ENCODE results near the gene PLPP1. TPM values are rescaled to one million over a fixed set of nuclear protein-coding genes. Genes with fewer than 3 reads are reported as not detected.

Gene PLPP1
- total RNA-seq, 1 donor from 2014 or later, result 17.4 TPM

DNA sequence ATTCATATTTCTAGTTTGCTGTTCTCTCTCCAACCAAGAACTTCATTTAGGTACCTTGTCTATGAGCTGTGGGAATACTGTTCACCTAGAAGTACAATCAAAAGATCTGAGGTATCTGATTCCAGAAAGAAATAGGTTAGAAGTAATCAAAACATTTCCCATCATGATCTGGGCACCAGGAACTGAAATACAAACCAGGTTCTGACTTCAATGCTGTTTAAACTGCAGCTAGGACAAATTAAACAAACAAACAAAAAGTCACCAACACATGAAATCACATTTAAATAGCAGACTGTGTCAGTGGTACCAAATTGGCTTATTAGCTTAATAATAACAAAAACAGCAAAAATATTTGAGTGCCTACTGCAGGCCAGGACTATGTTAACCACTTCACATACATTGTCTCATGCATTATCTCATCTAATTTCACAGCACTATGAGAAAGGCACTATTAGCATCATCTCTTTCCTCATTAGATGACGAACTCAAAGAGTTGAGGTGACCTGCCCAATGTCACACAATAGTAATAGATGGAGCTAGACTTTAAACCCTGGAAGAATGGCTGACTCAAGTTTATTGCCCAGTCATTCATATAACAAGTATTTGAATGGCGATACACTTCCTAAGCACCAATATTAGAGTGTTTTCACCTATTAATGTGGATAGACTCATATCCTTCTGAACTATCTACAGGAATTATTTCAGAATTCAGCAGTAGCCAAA, 14.5 kb downstream of the PLPP1 start:
- no peak for DNase-seq
- Mint-ChIP-seq H3K9me3 (ENCODE audit: unreplicated experiment) (no peaks in the 10 kb centered on the region), H3K4me1 (ENCODE audit: low read depth, unreplicated experiment) (peaks cover 6% of the 10 kb centered on the region)

DNA sequence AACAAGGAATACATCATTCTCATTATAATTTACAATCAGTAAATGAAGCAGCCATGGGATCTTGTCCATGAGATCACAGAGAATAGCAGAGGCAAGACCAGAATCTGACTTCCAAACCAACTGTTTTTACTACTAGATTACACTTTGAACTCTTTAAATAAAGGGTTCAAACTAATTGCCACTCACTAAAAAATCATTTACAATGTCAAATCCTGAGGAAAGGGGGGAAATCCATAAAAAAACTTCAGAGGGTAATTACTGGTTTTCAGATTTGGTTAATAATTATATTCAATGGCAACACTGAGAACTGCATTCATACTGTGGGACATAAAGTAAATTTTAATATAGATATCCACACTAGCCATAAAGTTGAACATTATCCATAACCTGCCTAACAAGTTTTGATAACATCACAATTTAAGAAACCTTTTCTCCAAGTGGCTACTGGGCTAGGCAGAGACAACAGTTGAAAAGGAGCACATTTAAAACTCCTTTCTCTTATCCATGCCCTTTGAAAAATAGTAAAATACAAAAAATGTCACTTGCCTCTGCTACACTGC, 15.9 kb downstream of the PLPP1 start:
- TF ChIP-seq, protein P1, sequence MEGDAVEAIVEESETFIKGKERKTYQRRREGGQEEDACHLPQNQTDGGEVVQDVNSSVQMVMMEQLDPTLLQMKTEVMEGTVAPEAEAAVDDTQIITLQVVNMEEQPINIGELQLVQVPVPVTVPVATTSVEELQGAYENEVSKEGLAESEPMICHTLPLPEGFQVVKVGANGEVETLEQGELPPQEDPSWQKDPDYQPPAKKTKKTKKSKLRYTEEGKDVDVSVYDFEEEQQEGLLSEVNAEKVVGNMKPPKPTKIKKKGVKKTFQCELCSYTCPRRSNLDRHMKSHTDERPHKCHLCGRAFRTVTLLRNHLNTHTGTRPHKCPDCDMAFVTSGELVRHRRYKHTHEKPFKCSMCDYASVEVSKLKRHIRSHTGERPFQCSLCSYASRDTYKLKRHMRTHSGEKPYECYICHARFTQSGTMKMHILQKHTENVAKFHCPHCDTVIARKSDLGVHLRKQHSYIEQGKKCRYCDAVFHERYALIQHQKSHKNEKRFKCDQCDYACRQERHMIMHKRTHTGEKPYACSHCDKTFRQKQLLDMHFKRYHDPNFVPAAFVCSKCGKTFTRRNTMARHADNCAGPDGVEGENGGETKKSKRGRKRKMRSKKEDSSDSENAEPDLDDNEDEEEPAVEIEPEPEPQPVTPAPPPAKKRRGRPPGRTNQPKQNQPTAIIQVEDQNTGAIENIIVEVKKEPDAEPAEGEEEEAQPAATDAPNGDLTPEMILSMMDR (IDR thresholded peaks at IDR 0.05; ENCODE audit: partially characterized antibody, unreplicated experiment), result no peak
- H3K4me1 Mint-ChIP-seq (ENCODE audit: low read depth, unreplicated experiment), result peaks cover 6% of the 10 kb centered on the region
- no peaks in the 10 kb centered on the region for H3K9me3 Mint-ChIP-seq (ENCODE audit: unreplicated experiment)
- no peak for DNase-seq
- no peaks in the 10 kb centered on the region for H3K36me3 Mint-ChIP-seq (ENCODE audit: unreplicated experiment)
- no peak overlapping the region for H3K4me3 Mint-ChIP-seq (ENCODE audit: unreplicated experiment)
- no peak overlapping the region for H3K27ac Mint-ChIP-seq (ENCODE audit: unreplicated experiment)
- H3K27me3 Mint-ChIP-seq (ENCODE audit: unreplicated experiment), result peaks cover 2% of the 10 kb centered on the region

More for the DNA sequence above, 14.5 kb downstream of the PLPP1 start:
- TF ChIP-seq, protein P1 (IDR thresholded peaks at IDR 0.05; ENCODE audit: partially characterized antibody, unreplicated experiment), result no peak
- Mint-ChIP-seq H3K27ac (ENCODE audit: unreplicated experiment) (no peak overlapping the region), H3K36me3 (ENCODE audit: unreplicated experiment) (no peaks in the 10 kb centered on the region), H3K27me3 (ENCODE audit: unreplicated experiment) (peaks cover 2% of the 10 kb centered on the region), H3K4me3 (ENCODE audit: unreplicated experiment) (no peak overlapping the region)

DNA sequence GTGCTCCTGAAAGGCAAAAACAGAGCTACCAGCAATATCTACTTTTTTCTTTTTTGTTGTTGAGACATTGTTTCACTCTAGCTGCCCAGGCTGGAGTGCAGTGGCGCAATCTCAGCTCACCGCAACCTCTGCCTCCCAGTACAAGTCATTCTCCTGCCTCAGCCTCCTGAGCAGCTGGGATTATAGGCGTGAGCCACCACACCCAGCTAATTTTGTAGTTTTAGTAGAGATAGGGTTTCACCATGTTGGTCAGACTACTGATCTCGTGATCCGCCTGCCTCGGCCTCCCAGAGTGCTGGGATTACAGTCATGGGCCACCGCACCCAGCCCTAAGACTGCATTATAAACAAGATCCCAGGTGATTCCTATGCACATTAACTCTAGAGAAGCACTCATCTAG, 17.0 kb downstream of the PLPP1 start:
- Mint-ChIP-seq H3K27ac (ENCODE audit: unreplicated experiment) (no peak overlapping the region), H3K36me3 (ENCODE audit: unreplicated experiment) (no peaks in the 10 kb centered on the region), H3K27me3 (ENCODE audit: unreplicated experiment) (peaks cover 2% of the 10 kb centered on the region), H3K4me3 (ENCODE audit: unreplicated experiment) (no peak overlapping the region), H3K4me1 (ENCODE audit: low read depth, unreplicated experiment) (peaks cover 6% of the 10 kb centered on the region), H3K9me3 (ENCODE audit: unreplicated experiment) (no peaks in the 10 kb centered on the region)
- DNase-seq, result no peak
- TF ChIP-seq, protein P1 (IDR thresholded peaks at IDR 0.05; ENCODE audit: partially characterized antibody, unreplicated experiment), result no peak

DNA sequence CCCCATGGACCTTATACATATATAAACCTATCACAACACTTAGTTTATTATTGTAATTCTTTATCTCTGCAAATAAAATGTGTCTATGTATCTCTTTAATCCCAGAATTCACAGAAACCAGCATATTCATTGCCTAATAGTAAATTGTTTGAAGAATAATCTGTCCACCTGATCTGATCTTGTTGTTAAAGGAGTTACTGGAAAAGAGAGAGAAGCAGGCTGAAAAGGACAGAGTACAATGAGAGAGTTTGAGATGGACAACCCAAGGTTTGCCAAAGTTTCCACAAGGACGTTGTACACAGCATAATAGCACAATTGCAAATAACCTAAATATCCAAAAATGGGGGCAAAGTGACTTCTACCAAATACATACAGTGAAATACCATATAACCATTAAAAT, 23.8 kb downstream of the PLPP1 start:
- TF ChIP-seq, protein P1 (IDR thresholded peaks at IDR 0.05; ENCODE audit: partially characterized antibody, unreplicated experiment), result no peak
- Mint-ChIP-seq H3K36me3 (ENCODE audit: unreplicated experiment) (no peaks in the 10 kb centered on the region), H3K4me1 (ENCODE audit: low read depth, unreplicated experiment) (peaks cover 3% of the 10 kb centered on the region), H3K27ac (ENCODE audit: unreplicated experiment) (no peak overlapping the region), H3K27me3 (ENCODE audit: unreplicated experiment) (no peaks in the 10 kb centered on the region), H3K4me3 (ENCODE audit: unreplicated experiment) (no peak overlapping the region), H3K9me3 (ENCODE audit: unreplicated experiment) (no peaks in the 10 kb centered on the region)
- DNase-seq, result no peak

DNA sequence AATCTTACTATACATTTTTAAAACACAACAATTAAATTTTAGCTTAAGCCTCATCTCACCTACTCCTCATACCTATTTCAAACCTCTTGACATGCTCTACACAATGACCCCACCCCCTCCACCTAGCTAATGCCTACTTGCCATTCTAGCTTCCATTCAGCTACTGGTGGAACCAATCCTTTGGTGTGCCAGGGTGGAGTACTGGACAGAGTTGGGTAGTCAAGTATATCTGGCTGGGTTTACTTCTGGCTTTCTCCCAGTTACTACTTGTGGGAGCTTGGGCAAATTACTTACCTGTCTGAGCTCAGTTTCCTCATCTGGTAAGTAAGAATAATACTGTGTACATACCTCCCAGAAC, 24.3 kb downstream of the PLPP1 start:
- Mint-ChIP-seq H3K4me3 (ENCODE audit: unreplicated experiment) (no peak overlapping the region), H3K27ac (ENCODE audit: unreplicated experiment) (no peak overlapping the region), H3K9me3 (ENCODE audit: unreplicated experiment) (no peaks in the 10 kb centered on the region), H3K27me3 (ENCODE audit: unreplicated experiment) (no peaks in the 10 kb centered on the region), H3K4me1 (ENCODE audit: low read depth, unreplicated experiment) (no peaks in the 10 kb centered on the region), H3K36me3 (ENCODE audit: unreplicated experiment) (no peaks in the 10 kb centered on the region)
- DNase-seq, result no peak
- TF ChIP-seq, protein P1 (IDR thresholded peaks at IDR 0.05; ENCODE audit: partially characterized antibody, unreplicated experiment), result no peak

Measured in glutamatergic neuron (in vitro differentiated cells).